ENCODE results near the gene ANKRD23.
"Not testable (repeated sequence)": the region's sequence is repeated elsewhere in the genome, so short reads cannot be mapped to it uniquely, and the experiment has no call there.

The ANKRD23 gene

DNA sequence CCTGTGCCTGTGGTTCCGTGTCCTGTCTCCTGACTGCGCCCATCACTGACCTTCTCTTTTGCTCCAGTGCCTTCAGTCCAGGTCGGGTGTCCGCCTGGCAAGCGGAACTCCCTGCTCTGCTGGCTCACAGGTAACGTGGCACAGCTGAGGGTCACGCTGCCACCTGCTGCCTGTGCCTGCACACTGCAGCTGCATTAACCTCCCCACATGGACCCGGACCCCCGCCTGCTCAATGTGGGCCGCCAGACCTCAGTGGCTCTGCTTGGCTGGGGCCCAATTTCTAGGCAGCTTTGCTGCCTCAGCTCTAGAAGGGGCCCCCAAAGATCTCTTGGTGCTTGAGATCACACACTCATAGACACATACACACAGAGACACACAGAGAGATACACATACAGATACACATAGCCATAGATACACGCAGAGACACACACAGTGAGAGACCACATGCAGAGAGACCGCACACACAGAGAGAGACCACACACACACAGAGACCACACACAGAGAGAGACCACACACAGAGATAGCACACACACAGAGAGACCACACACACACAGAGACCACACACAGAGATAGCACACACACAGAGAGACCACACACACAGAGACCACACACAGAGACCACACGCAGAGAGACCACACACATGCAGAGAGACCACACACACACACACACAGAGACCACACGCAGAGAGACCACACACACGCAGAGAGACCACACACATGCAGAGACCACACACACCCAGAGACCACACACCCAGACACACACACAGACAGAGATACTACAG, 42.6 kb downstream of the ANKRD23 start:
- TF ChIP-seq, protein P1, sequence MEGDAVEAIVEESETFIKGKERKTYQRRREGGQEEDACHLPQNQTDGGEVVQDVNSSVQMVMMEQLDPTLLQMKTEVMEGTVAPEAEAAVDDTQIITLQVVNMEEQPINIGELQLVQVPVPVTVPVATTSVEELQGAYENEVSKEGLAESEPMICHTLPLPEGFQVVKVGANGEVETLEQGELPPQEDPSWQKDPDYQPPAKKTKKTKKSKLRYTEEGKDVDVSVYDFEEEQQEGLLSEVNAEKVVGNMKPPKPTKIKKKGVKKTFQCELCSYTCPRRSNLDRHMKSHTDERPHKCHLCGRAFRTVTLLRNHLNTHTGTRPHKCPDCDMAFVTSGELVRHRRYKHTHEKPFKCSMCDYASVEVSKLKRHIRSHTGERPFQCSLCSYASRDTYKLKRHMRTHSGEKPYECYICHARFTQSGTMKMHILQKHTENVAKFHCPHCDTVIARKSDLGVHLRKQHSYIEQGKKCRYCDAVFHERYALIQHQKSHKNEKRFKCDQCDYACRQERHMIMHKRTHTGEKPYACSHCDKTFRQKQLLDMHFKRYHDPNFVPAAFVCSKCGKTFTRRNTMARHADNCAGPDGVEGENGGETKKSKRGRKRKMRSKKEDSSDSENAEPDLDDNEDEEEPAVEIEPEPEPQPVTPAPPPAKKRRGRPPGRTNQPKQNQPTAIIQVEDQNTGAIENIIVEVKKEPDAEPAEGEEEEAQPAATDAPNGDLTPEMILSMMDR (IDR thresholded peaks at IDR 0.05; ENCODE audit: low read depth, low read length, missing control alignments), result peak; percentile 93

DNA sequence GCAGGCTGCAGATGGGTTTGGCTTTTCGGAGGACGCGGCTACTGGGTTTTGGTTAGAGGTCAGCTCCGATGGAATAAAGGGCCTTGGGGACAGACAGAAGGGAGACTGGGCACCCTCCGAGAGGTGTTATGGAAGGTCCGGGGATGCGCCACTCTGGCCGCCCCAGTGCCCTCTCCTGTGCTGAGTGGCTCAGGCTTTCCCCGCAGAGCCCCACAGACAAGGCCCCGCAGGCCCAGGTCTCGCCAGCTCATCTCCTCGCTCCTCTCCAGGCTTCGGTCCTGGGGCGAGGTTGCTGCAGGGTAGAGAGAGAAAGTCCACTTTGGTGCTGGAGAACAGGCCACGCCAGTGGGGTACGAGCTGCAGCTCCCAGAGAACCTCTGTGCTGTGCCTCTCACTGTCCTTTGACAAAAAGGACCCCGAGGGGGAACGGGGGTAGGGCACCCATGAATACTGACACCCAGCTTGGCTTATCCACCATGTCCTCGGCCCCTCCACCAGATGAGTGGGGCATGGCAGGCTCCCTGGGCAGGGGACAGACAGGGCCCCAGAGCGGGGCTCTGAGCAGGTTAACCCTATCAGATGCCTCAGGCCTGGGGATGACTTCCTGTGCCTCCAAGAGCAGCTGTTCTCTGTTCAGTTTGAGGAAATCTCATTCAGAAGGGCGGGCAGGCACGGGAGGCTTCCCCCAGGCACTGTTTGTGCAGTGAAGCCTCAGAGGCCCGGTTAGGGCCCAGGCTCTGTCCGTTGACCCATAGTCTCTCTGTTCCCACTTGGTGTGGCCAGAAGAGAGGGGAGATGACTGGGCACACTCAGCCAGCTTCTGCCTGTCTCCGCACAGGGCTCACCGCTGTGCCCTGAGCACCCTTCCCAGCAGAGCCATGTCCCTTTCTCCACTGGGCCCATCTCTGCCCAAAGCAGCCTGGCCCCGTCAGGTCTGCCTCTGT, 43.5 kb downstream of the ANKRD23 start:
- no peak overlapping the region for H3K4me3 ChIP-seq (ENCODE audit: low read depth, low read length)
- DNase-seq (ENCODE audit: low read depth), result no peak
- TF ChIP-seq, protein P1 (IDR thresholded peaks at IDR 0.05; ENCODE audit: low read depth, low read length, missing control alignments), result no peak

More for the DNA sequence above, 42.6 kb downstream of the ANKRD23 start:
- H3K4me3 ChIP-seq (ENCODE audit: low read depth, low read length), result no peak overlapping the region
- peak; percentile 33 for DNase-seq (ENCODE audit: low read depth)

DNA sequence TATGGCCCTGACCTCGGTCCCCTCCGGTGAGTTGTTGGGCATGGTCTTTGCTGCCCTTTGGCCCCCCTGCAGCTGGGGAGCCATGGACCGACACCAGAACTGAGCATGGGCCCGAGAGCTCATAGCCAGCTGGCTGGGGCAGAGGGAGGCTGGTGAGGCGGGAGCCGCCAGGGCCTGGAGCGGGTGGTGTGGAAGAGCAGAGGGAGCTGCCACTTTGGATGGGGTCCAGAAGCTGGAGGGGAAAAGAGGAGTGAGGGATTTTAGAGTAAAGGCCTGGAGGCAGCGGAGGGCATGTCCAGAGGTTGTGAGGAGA, 44.2 kb downstream of the ANKRD23 start:
- TF ChIP-seq, protein P1 (IDR thresholded peaks at IDR 0.05; ENCODE audit: low read depth, low read length, missing control alignments), result no peak
- no peak overlapping the region for H3K4me3 ChIP-seq (ENCODE audit: low read depth, low read length)

DNA sequence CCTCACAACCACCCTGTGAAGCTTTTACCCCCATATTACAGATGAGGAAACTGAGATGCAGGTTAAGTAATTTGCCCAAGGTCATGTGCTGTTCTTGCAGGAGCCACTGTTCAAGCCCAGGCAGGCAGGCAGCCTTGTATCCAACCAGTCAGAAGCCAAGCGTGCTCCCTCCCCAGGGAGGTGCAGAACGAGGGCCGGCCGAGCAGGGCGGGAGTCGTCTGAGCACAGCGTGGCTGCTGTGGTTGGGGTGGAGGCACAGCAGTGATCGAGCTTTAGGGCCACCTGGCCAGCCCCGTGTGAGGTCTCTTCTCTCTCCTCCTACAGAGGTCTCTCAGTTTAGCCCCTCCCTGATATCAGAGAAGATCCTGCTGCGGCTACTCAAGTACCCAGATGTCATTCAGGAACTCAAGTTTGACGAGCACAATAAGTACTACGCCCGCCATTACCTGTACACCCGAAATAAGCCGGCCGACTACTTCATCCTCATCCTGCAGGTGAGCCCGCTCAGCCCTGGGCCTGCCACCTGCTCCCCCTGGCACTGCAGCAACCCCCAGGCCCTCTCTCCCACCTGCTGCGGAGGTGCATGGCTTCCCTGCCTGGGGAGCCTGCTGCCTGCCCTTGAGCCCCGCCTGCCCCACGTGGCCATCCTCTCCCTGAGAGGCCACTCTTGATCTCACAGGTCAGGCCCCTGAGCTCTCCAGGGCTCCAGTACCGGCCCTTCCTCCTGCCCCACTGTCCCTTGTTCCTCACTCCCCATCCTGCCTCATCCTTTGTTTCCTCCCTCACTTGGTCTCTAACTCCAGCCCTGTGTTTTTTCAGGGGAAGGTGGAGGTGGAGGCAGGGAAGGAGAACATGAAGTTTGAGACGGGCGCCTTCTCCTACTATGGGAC, 44.8 kb downstream of the ANKRD23 start:
- no peak for DNase-seq (ENCODE audit: low read depth)
- TF ChIP-seq, protein P1 (IDR thresholded peaks at IDR 0.05; ENCODE audit: low read depth, low read length, missing control alignments), result no peak
- H3K4me3 ChIP-seq (ENCODE audit: low read depth, low read length), result no peak overlapping the region

More for the DNA sequence above, 44.2 kb downstream of the ANKRD23 start:
- DNase-seq (ENCODE audit: low read depth), result no peak

DNA sequence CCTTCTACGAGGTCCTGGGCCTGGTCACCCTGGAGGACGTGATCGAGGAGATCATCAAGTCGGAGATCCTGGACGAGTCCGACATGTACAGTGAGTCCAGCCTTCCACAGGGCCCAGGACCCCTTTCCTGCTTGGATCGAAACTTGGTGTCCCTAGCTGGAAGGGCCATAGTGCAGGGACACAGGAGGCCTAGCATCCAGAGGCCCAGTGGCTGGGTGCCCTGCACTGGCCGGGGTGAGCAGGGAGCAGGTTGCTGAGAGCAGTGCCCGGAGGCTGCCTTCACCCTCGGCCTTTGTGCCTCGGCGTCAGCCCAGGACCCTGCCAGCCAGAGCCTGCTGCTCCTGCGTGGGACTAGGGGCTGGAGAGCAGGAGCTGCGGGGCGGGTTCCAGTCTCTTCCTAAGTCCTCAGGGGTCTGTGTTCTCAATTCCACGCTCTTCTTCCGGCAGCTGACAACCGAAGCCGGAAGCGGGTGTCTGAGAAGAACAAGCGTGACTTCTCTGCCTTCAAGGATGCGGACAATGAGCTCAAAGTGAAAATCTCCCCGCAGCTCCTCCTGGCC, 46.7 kb downstream of the ANKRD23 start:
- no peak overlapping the region for H3K4me3 ChIP-seq (ENCODE audit: low read depth, low read length)
- TF ChIP-seq, protein P1 (IDR thresholded peaks at IDR 0.05; ENCODE audit: low read depth, low read length, missing control alignments), result no peak
- DNase-seq (ENCODE audit: low read depth), result no peak

DNA sequence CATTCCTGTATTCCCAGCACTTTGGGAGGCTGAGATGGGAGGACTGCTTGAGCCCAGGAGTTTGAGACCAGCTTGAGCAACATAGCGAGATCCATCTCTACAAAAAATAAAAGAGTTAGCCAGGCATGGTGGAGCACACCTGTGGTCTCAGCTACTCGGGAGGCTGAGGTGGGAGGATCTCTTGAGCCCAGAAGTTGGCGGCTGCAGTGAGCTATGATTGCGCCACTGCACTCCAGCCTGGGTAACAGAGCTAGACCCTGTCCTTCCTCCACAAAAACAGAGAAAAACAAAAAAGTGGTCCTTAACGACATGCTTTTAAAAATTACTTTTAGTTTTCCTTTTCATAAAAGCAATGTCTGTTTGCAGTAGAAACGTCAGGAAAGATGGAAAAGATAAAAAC, 47.3 kb downstream of the ANKRD23 start:
- not testable (repeated sequence) for DNase-seq (ENCODE audit: low read depth); H3K4me3 ChIP-seq (ENCODE audit: low read depth, low read length)
